ENCODE data around the gene KCTD1. TPM values are rescaled to one million over a fixed set of nuclear protein-coding genes. Genes with fewer than 3 reads are reported as not detected.
A peak's percentile ranks its signal among the peaks of the same experiment; 100 is the strongest.

The KCTD1 gene
- total and polyA plus RNA-seq, 2 of the 8 experiments (the other 6 are each of a cell fraction or from before 2014, with no cell fraction given) = 7.7 to 14.0 TPM

GRCh38 chr18:26432651-26433424, 115.5 kb downstream of the KCTD1 start:
- Histone ChIP-seq H3K14ac (ENCODE audit: insufficient read length) (no peak overlapping the region), H3K4me1 (replicated peaks in 1 of 4; ENCODE audit: control insufficient read depth in 3 of 4, insufficient read depth in 4 of 4, low read length in 3 of 4) (peaks cover 0 to 7% (median 2%) of the 10 kb centered on the region in 4 experiments; a peak in 3 of 7 replicates), H3K23me2 (ENCODE audit: low read depth, low read length) (no peaks in the 10 kb centered on the region), H4K5ac (ENCODE audit: insufficient read length, low read depth, low read length) (no peak overlapping the region), H4K20me1 (replicated peaks in 1 of 2; ENCODE audit: control insufficient read depth in 1 of 2, insufficient read depth in 2 of 2, low read length in 2 of 2) (no peaks in the 10 kb centered on the region), H3K4me2 (ENCODE audit: insufficient read depth in 1 of 2, low read depth in 2 of 2, low read length in 2 of 2) (no peak overlapping the region), H3K36me3 (ENCODE audit: control insufficient read depth in 2 of 4, insufficient read depth in 4 of 4, low read length in 3 of 4) (no peaks in the 10 kb centered on the region), H3K56ac (replicated peaks; ENCODE audit: insufficient read length, low read depth, low read length) (no peak overlapping the region), H3K79me1 (ENCODE audit: low read depth, low read length) (no peaks in the 10 kb centered on the region), H4K91ac (replicated peaks; ENCODE audit: insufficient read length, low read length) (no peak overlapping the region), H4K8ac (ENCODE audit: extremely low read depth, insufficient read depth, low read length) (no peak overlapping the region), H3K9me3 (ENCODE audit: insufficient read depth in 2 of 2, low read depth in 1 of 2, low read length in 1 of 2) (no peaks in the 10 kb centered on the region), H2BK5ac (ENCODE audit: low read depth, low read length) (no peak overlapping the region), H2BK15ac (ENCODE audit: low read length) (no peak overlapping the region), H2BK20ac (ENCODE audit: low read length) (no peak overlapping the region), H3K27me3 (replicated peaks in 1 of 4; ENCODE audit: control insufficient read depth in 3 of 4, extremely low read depth in 1 of 4, insufficient read depth in 3 of 4, low read length in 3 of 4) (no peaks in the 10 kb centered on the region), H2BK120ac (replicated peaks; ENCODE audit: low read depth, low read length) (no peak overlapping the region), H2AFZ (ENCODE audit: low read length) (no peak overlapping the region), H3K18ac (ENCODE audit: extremely low read depth, low read length) (no peak overlapping the region), H3K4ac (replicated peaks; ENCODE audit: insufficient read length, low read depth, low read length) (no peak overlapping the region), H3K27ac (ENCODE audit: low read depth, low read length) (no peak overlapping the region), H3K9ac (replicated peaks in 1 of 4; ENCODE audit: extremely low read depth in 1 of 4, low read depth in 3 of 4, low read length in 3 of 4) (no peak overlapping the region), H3K23ac (ENCODE audit: insufficient read length) (no peak overlapping the region), H3K4me3 (ENCODE audit: extremely low read depth in 1 of 4, insufficient read depth in 2 of 4, low read depth in 3 of 4, low read length in 4 of 4) (no peak overlapping the region), H3K79me2 (ENCODE audit: control insufficient read depth in 1 of 2, insufficient read depth in 2 of 2, low read length in 2 of 2) (no peaks in the 10 kb centered on the region), H2BK12ac (ENCODE audit: low read depth, low read length) (no peak overlapping the region), H2AK5ac (ENCODE audit: low read depth, low read length) (no peak overlapping the region)
- no peak for FAIRE-seq
- ChIA-PET POLR2A (ENCODE audit: partially characterized antibody) (no interaction called here), CTCF (ENCODE audit: partially characterized antibody) (interaction anchor here (0.8 kb wide), 1 partner anchor 11 kb away, joined by 3 read pairs; no protein-coding TSS in a partner anchor)
- WGBS, 2 experiments (ENCODE audit: extremely low coverage in 1 of 2, insufficient coverage in 1 of 2, insufficient read length in 1 of 2, insufficient replicate concordance in 2 of 2, low coverage in 1 of 2, low lambda C conversion rate in 2 of 2, missing lambda C conversion rate in 1 of 2) = 82% methylated on average over 5 of the region's 5 CpGs; no CpG with 5 or more reads in 1 of the 2 experiments
- TF ChIP-seq SP2 (IDR thresholded peaks at IDR 0.05; ENCODE audit: low read length) (no peak), CTCF (IDR thresholded peaks at IDR 0.05; ENCODE audit: control extremely low read depth in 1 of 3, insufficient read depth in 1 of 3, low read depth in 1 of 3, low read length in 3 of 3) (peak in 2 of 3 experiments; percentile 3 to 7; a peak in 2 of 4 replicates), POU5F1 (IDR thresholded peaks at IDR 0.05; ENCODE audit: low read depth, low read length) (no peak), RAD21 (IDR thresholded peaks at IDR 0.05 in 1 of 2, conservative IDR thresholded peaks at IDR 0.05 in 1 of 2; ENCODE audit: low read depth in 2 of 2, low read length in 2 of 2) (peak in 1 of 2 experiments; percentile 35; a peak in 2 of 4 replicates)
- peak in 1 of 2 experiments; percentile 35 for DNase-seq (ENCODE audit: low read depth in 1 of 2, low spot score in 2 of 2)

Data from H1 (cell line).